ENCODE data around the gene HAO2.
"Not testable (repeated sequence)": the region's sequence is repeated elsewhere in the genome, so short reads cannot be mapped to it uniquely, and the experiment has no call there.

The HAO2 gene

DNA sequence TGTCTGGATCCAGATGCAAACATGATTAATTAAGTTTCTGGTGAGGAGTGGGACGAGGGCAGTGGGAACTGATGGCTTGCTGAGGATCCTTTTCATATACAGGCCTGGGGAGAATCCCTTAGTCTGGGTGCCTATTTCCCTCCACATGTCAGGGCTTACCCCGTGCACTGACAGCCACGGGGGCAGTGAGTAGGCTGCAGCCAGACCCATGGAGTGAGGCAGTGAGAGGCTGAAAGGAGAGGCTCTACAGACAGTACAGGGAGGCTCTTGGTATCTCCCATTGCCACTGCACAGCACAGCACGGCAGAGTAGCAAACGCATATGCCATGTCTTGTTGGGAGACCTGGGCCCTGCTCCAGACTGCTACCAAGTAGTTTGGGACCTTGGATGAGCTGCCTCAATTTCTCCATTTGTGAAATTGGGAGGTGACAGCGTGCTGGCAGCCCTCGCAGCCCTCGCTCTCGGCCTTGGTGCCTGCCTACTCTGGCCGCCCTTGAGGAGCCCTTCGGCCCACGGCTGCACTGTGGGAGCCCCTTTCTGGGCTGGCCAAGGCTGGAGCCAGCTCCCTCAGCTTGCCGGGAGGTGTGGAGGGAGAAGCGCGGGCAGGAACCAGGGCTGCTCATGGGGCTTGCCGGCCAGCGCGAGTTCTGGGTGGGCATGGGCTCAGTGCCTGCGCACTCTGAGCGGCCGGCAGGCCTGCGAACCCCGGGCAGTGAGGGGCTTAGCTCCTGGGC is 35.3 kb upstream of the HAO2 start:
- no peaks in the 10 kb centered on the region for H3K9me3 Mint-ChIP-seq
- no peak overlapping the region for H3K27ac Mint-ChIP-seq
- ATAC-seq (replicated peaks) (no peak), DNase-seq (no peak)
- H3K4me3 Mint-ChIP-seq, result no peak overlapping the region
- peaks cover 7 to 10% of the 10 kb centered on the region in 2 donors for H3K27me3 Mint-ChIP-seq
- H3K4me1 Mint-ChIP-seq, result no peaks in the 10 kb centered on the region
- no peaks in the 10 kb centered on the region for H3K36me3 Mint-ChIP-seq

DNA sequence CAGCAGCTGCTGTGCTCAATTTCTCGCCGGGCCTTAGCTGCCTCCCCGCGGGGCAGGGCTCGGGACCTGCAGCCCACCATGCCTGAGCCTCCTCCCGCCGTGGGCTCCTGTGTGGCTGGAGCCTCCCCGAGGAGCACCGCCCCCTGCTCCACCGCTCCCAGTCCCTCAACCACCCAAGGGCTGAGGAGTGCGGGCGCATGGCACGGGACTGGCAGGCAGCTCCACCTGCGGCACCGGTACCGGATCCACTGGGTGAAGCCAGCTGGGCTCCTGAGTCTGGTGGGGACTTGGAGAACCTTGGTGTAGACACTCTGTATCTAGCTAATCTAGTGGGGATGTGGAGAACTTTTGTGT is 34.7 kb upstream of the HAO2 start:
- H3K4me1 Mint-ChIP-seq; H3K36me3 Mint-ChIP-seq; DNase-seq; ATAC-seq (replicated peaks); H3K9me3 Mint-ChIP-seq; H3K27ac Mint-ChIP-seq; H3K4me3 Mint-ChIP-seq: not testable (repeated sequence)
- H3K27me3 Mint-ChIP-seq, result peaks cover 7 to 11% of the 10 kb centered on the region in 2 donors

DNA sequence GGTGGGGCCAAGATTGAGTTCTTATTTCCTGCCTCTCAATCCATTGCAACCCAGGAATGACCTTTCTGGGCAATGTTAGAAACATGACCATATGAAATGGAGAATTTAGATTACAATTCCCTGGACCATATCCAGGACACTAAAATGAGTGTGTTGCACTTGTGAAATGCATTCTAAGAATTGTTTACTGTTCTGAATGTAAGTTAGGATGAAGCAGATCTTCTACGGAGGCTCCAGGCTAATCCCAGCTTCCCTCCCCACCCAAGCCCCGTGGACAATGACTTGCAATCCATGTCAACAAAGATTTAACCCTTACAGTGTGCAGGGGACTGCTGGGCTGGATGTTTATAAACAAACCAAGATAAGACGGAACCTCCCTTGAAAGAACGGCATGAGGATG is 31.7 kb upstream of the HAO2 start:
- H3K27ac Mint-ChIP-seq, result no peak overlapping the region
- H3K9me3 Mint-ChIP-seq, result peaks cover 0 to 2% of the 10 kb centered on the region in 2 donors
- ATAC-seq (replicated peaks), result no peak
- H3K4me1 Mint-ChIP-seq, result no peaks in the 10 kb centered on the region
- no peak for DNase-seq
- H3K36me3 Mint-ChIP-seq, result no peaks in the 10 kb centered on the region
- H3K27me3 Mint-ChIP-seq, result peaks cover 10 to 32% of the 10 kb centered on the region in 2 donors
- no peak overlapping the region for H3K4me3 Mint-ChIP-seq

DNA sequence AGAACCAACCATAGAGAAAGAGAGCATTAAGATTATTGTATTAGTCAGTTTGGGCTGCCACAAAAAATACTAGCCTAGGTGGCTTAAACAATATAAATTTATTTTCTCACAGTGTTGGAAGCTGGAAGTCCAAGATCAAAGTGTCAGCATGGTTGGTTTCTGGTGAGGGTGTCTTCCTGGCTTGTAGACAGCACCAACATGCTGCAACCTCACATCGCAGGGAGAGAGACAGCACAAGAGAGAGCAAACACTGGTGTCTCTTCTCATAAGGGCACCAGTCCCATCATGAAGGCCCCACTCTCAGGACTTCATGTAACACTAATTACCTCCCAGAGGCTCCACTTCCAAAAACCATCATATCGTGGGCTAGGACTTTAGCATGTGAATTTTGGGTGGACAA is 30.6 kb upstream of the HAO2 start:
- Mint-ChIP-seq H3K9me3 (peaks cover 0 to 2% of the 10 kb centered on the region in 2 donors), H3K4me3 (no peak overlapping the region), H3K4me1 (no peaks in the 10 kb centered on the region), H3K27me3 (peaks cover 10 to 26% of the 10 kb centered on the region in 2 donors), H3K36me3 (no peaks in the 10 kb centered on the region), H3K27ac (no peak overlapping the region)
- ATAC-seq (replicated peaks) (no peak), DNase-seq (no peak)

DNA sequence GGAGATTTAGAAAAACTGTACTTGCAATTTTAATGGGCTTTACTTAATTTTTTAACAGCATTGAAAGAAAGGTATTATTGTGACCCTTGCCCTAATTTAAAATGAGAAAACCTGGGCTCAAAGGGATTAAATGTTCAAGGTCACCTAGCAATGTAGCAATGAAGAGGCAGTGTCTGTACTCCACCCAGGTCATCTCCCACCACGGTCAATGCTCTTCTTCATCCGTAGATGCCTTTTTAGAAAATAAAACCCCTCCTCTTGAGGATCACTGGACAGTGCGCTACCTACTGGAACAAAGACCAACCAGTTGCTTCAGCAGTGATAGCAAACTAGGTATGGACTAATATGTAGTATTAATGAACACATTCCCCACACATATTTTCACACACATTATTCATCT is 29.8 kb upstream of the HAO2 start:
- peaks cover 10 to 26% of the 10 kb centered on the region in 2 donors for H3K27me3 Mint-ChIP-seq
- H3K4me1 Mint-ChIP-seq, result no peaks in the 10 kb centered on the region
- H3K27ac Mint-ChIP-seq, result no peak overlapping the region
- H3K36me3 Mint-ChIP-seq, result no peaks in the 10 kb centered on the region
- H3K9me3 Mint-ChIP-seq, result peaks cover 0 to 2% of the 10 kb centered on the region in 2 donors
- no peak overlapping the region for H3K4me3 Mint-ChIP-seq
- DNase-seq, result no peak
- no peak for ATAC-seq (replicated peaks)

DNA sequence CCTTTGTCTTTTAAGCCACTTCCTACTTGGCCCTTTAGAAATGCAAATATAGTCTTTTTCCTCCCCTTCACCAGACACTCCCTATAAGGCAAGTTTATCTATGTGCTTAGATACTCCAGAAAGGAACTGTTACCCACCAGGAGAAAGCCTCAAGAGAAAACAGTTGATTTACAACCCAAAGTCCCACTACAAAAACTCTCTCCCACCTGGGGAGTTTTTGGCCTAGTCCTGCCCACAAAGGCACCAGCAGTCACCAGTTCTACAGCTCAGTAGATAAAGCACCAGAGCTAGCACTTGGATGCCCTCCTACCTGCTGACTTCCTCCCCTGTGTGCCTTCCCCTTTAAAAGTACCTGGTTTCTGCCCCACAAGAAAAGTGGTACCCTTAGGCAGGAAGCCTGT is 27.7 kb upstream of the HAO2 start:
- no peak for DNase-seq
- peaks cover 0 to 2% of the 10 kb centered on the region in 2 donors for H3K9me3 Mint-ChIP-seq
- peaks cover 10 to 26% of the 10 kb centered on the region in 2 donors for H3K27me3 Mint-ChIP-seq
- H3K27ac Mint-ChIP-seq, result no peak overlapping the region
- no peaks in the 10 kb centered on the region for H3K36me3 Mint-ChIP-seq
- no peak for ATAC-seq (replicated peaks)
- H3K4me3 Mint-ChIP-seq, result no peak overlapping the region
- no peaks in the 10 kb centered on the region for H3K4me1 Mint-ChIP-seq

DNA sequence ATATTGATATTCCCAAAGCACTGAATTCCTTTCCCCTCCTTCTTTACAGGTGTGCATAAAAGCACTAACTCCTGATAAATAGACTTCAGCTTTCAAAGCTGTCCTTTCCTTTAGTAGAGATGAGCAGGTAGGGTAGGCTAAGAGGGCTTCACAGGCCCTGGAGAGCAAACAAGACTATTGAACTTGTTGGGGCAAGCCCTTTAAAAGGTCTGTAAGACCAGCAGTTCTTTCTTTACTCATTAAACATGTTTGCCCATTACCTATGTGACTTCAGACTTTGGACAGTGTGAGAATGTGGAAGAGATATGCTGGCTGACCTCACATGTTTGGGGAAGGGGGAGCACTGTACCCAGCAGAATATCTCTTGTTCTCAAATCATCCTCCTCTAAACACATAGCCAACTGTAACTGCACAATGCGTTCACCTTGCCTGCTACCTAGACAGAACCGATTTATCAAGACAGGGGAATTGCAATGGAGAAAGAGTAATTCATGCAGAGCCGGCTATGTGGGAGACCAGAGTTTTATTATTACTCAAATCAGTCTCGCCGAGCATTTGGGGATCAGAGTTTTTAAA is 27.1 kb upstream of the HAO2 start:
- DNase-seq, result no peak
- no peaks in the 10 kb centered on the region for H3K4me1 Mint-ChIP-seq

DNA sequence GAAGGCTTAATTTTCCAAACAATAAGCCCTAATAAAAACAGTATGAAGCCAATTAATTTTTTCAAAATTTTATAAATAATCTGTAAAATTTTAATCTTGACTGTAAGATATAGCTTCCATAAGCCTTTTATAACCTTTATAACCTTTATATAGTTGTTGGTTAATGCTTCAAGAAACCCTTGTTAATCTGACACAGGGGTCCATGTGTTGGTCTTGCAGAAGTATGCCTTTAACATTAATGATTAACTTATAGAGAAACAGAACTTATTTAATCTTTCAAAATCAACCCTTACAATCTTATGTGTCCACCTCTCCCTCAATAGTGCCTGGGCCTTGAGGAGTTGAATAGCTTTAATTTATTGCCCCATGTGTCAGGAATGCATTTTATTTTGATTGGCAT is 23.2 kb upstream of the HAO2 start:
- Mint-ChIP-seq H3K36me3 (peaks cover 1 to 3% of the 10 kb centered on the region in 2 donors), H3K4me1 (peaks cover 12 to 20% of the 10 kb centered on the region in 2 donors), H3K27me3 (peaks cover 6 to 18% of the 10 kb centered on the region in 2 donors), H3K27ac (no peak overlapping the region), H3K4me3 (no peak overlapping the region), H3K9me3 (peaks cover 2 to 4% of the 10 kb centered on the region in 2 donors)
- ATAC-seq (replicated peaks) (no peak), DNase-seq (no peak)

More for the DNA sequence above, 27.1 kb upstream of the HAO2 start:
- peaks cover 7 to 26% of the 10 kb centered on the region in 2 donors for H3K27me3 Mint-ChIP-seq
- H3K4me3 Mint-ChIP-seq, result no peak overlapping the region
- H3K36me3 Mint-ChIP-seq, result no peaks in the 10 kb centered on the region
- no peak overlapping the region for H3K27ac Mint-ChIP-seq
- peaks cover 0 to 2% of the 10 kb centered on the region in 2 donors for H3K9me3 Mint-ChIP-seq
- no peak for ATAC-seq (replicated peaks)

DNA sequence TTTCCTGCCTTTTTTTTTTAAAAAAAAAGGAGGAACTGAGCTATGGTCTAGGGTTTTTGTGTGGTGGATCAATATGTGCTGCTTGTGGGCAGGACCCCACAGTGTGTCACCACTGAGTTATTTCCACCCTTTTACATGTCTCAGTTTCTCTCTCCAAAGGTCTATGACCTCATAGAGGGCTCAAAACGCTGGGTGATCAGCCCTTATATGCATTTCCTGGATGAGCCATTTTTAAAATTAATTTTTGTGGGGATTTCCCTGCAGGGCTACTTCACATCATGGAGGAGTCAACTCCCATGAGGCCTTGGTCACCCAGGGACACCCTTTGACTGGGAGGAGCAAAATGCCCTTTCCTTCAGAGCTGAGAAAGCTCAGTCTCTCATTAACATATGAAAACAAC is 20.7 kb upstream of the HAO2 start:
- Mint-ChIP-seq H3K27me3 (peaks cover 17 to 19% of the 10 kb centered on the region in 2 donors), H3K9me3 (peaks cover 4% of the 10 kb centered on the region in 2 donors), H3K4me1 (peaks cover 12 to 20% of the 10 kb centered on the region in 2 donors), H3K36me3 (peaks cover 1 to 3% of the 10 kb centered on the region in 2 donors), H3K27ac (peak overlapping the region; percentile 85), H3K4me3 (peak overlapping the region; percentile 53 to 75)
- peak; percentile 96 to 97 for ATAC-seq (replicated peaks)
- DNase-seq, result peak; percentile 79

DNA sequence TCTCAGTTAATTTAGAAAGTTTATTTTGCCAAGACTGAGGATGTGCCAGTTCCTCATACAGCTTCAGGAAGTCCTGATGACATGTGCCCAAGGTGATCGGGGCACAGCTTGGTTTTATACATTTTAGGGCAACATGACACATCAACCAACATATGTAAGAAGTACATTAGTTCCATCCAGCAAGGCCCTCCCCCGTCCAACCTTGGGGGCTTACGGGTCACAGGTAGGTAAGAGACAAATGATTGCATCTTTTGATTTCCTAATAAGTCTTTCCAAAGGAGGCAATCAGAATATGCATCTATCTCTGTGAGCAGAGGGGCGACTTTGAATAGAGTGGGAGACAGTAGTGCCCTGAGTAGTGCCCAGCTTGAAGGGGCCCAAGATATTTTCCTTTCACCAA is 19.6 kb upstream of the HAO2 start:
- no peak for DNase-seq
- Mint-ChIP-seq H3K4me3 (no peak overlapping the region), H3K36me3 (peaks cover 1 to 3% of the 10 kb centered on the region in 2 donors), H3K4me1 (peaks cover 12 to 20% of the 10 kb centered on the region in 2 donors), H3K27me3 (peaks cover 17 to 22% of the 10 kb centered on the region in 2 donors), H3K27ac (no peak overlapping the region), H3K9me3 (peaks cover 4% of the 10 kb centered on the region in 2 donors)
- ATAC-seq (replicated peaks), result no peak

DNA sequence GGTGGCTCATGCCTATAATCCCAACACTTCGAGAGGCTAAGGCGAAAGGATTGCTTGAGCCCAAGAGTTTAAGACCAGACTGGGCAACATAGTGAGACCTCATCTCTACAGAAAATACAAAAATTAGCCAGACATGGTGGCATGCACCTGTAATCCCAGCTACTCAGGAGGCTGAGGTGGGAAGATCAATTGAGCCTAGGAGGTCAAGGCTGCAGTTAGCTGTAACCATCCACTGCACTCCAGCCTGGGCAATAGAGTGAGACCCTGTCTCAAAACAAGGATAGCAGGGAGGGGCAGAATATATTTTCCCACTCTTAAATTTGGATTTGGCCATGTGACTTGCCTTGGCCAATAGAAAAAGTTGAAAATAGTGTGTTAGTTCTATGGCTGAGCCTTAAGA is 17.7 kb upstream of the HAO2 start:
- H3K36me3 Mint-ChIP-seq; DNase-seq; H3K27ac Mint-ChIP-seq; ATAC-seq (replicated peaks); H3K4me3 Mint-ChIP-seq; H3K9me3 Mint-ChIP-seq: not testable (repeated sequence)
- H3K4me1 Mint-ChIP-seq, result peaks cover 12 to 20% of the 10 kb centered on the region in 2 donors
- H3K27me3 Mint-ChIP-seq, result peaks cover 21 to 22% of the 10 kb centered on the region in 2 donors

DNA sequence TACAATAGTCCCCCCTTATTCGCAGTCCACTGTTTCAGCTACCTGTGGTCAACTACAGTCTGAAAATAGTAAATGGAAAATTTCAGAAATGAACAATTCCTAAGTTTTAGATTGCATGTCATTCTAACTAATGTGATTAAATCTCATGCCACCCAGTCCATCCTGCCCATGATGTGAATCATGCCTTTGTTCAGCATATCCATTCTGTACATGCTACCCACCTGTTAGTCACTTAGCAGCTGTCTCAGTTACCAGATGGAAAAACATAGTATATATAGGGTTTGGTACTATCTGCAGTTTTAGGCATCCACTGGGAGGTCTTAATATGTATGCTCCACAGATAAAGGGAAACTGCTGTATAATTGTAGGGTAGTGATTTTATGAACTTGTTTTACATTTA is 16.6 kb upstream of the HAO2 start:
- Mint-ChIP-seq H3K9me3 (peaks cover 8 to 9% of the 10 kb centered on the region in 2 donors), H3K4me1 (peaks cover 12 to 20% of the 10 kb centered on the region in 2 donors), H3K4me3 (no peak overlapping the region), H3K27me3 (peaks cover 21 to 22% of the 10 kb centered on the region in 2 donors), H3K27ac (no peak overlapping the region), H3K36me3 (peaks cover 1 to 3% of the 10 kb centered on the region in 2 donors)
- ATAC-seq (replicated peaks) (no peak), DNase-seq (no peak)

DNA sequence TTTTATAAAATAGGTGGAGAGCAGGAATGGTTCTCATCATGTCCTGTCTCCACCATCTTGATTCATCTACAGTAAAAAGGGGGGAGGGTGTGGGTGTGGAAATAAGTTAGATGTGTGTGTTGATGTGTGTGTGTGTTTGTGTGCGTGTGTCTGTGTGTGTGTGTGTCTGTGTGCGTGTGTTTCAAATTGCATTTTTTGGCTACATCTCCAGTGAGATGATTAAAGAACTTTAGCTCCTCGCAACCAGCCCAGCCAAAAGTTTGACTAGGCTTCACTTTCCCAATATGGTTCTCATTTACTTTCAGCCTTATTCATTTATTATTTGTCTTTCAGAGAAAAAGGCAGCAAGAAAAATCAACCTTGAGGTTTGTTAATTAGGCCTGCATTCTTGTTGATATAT is 14.7 kb upstream of the HAO2 start:
- DNase-seq (no peak), ATAC-seq (replicated peaks) (no peak)
- Mint-ChIP-seq H3K27me3 (peaks cover 21 to 23% of the 10 kb centered on the region in 2 donors), H3K9me3 (peaks cover 4 to 6% of the 10 kb centered on the region in 2 donors), H3K27ac (no peak overlapping the region), H3K4me3 (no peak overlapping the region), H3K36me3 (no peaks in the 10 kb centered on the region), H3K4me1 (peaks cover 4% of the 10 kb centered on the region in 2 donors)

DNA sequence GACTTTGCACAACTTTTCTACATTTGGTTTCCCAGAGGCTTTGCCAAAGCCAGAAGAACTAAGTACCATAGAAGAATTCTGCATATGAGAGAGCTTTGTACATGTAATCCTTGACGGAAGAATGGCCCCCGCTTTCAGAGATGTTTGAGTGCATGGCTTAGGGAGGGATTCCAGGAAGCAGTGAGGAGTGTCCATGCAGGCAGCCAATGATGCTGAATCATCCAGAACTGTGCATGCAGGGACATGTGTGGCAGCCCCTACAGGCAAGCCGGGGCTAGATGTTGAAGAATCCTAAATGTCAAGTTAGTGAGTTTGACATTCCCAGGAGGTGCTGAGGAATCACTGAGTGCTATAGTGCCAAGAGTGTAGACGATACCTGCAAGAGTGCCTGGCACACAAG is 9.9 kb upstream of the HAO2 start:
- no peaks in the 10 kb centered on the region for H3K36me3 Mint-ChIP-seq
- no peaks in the 10 kb centered on the region for H3K4me1 Mint-ChIP-seq
- ATAC-seq (replicated peaks) (no peak), DNase-seq (no peak)
- peaks cover 4% of the 10 kb centered on the region in 2 donors for H3K9me3 Mint-ChIP-seq
- H3K27me3 Mint-ChIP-seq, result peaks cover 1 to 15% of the 10 kb centered on the region in 2 donors
- no peak overlapping the region for H3K27ac Mint-ChIP-seq
- H3K4me3 Mint-ChIP-seq, result no peak overlapping the region

DNA sequence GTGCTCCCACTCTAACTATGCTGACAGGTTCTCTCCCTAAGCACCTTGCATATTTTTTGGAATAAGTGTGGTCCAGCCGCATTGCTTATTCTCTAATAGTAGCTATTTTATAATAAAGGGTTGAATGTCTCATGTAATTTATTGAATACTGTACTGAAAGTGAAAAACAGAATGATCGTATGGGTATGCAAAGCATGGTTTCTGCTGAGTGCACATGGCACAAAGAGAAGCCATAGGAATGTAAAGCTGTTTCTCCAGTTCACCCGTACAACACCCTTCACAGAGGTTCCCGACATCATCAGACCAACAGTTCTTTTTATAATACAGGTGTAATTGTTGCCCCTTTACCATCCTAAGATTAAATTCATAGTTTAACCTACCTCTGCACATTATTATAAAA is 8.9 kb upstream of the HAO2 start:
- Mint-ChIP-seq H3K4me1 (no peaks in the 10 kb centered on the region), H3K27me3 (peaks cover 6 to 20% of the 10 kb centered on the region in 2 donors), H3K27ac (no peak overlapping the region), H3K9me3 (peaks cover 4% of the 10 kb centered on the region in 2 donors), H3K4me3 (no peak overlapping the region), H3K36me3 (no peaks in the 10 kb centered on the region)
- ATAC-seq (replicated peaks) (no peak), DNase-seq (no peak)
